NCI-H526 (cell line): ENCODE measurements around the gene TBC1D8.
"Not testable (repeated sequence)": the region's sequence is repeated elsewhere in the genome, so short reads cannot be mapped to it uniquely, and the experiment has no call there.

Source experiments
- DNase-seq, 2 experiments: peaks; one replicate each; lab custom pipeline; 2025; lab: John Stamatoyannopoulos, UW

The TBC1D8 gene

GRCh38 chr2:101151146-101151858 lies at the start of gene TBC1D8:
TBC1D8 (minus strand) TSS chr2:101151382; CDS start chr2:101151253, 129 bp downstream.
- peak; percentile 73 to 95 for DNase-seq

DNA sequence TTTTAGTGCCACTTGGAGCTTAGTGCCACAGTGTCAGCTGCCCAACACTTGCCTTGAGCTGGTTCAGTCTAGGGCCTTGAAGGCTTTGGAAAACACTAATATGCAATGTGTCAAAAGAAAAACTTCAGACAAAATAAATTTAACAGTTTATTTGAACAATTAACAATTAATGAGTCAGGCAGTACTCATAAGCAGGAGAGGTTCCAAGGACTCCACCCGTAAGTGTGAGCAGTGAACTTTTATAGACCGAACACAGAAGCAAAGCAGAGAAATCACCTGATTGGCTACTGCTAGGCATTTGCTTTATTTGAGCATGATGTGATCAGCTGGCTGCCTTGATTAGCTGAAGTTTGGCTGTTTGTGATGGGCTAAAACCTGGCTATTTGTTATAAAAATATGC lies 49.5 kb upstream of the TBC1D8 start:
- DNase-seq: no peak

DNA sequence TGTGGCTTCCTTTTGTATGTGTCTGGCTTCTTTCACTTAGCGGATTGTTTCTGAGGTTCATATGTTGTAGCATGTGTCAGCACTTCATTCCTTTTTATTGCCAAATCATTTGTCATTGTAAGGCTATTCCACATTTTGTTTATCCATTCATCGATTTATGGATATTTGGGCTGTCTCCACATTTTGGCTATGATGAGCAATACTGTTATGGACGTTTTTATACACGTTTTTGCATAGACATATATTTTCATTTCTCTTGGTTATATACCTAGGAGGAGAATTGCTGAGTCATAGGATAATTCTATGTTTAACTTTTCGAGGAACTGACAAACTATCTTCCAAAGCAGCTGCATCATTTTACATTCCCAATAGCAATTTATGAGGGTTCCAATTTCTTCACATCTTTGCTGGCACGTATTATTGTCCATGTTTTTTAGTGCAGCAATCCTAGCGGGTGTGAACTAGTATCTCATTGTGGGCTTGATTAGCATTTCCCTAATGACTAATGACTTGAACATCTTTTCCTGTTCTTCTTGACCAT lies 48.1 kb upstream of the TBC1D8 start:
- DNase-seq: no peak

DNA sequence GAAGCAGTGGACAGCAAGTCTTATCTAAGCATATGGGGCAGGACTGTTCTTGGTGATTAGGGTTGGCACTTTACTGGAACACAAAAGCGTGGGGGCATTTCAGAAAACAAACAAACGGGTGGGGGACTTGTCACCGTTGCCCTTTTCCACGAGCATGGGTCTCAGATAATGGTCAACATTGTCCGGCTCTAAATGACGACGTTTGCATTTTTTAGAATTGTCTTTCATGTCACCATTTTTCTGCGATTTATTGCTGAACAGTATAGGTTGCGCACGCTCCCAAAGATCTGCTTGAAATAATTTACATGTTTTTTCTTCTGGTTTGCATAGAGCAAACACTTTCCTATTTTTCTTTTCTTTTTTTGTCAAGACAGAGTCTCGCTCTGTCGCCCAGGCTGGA lies 46.6 kb upstream of the TBC1D8 start:
- peak in 1 of 2 experiments; percentile 37 for DNase-seq

- DNase-seq: peak in 1 of 2 experiments; percentile 7
These were observed 46.1 kb upstream of the TBC1D8 start for GRCh38 chr2:101197215-101197745.

DNA sequence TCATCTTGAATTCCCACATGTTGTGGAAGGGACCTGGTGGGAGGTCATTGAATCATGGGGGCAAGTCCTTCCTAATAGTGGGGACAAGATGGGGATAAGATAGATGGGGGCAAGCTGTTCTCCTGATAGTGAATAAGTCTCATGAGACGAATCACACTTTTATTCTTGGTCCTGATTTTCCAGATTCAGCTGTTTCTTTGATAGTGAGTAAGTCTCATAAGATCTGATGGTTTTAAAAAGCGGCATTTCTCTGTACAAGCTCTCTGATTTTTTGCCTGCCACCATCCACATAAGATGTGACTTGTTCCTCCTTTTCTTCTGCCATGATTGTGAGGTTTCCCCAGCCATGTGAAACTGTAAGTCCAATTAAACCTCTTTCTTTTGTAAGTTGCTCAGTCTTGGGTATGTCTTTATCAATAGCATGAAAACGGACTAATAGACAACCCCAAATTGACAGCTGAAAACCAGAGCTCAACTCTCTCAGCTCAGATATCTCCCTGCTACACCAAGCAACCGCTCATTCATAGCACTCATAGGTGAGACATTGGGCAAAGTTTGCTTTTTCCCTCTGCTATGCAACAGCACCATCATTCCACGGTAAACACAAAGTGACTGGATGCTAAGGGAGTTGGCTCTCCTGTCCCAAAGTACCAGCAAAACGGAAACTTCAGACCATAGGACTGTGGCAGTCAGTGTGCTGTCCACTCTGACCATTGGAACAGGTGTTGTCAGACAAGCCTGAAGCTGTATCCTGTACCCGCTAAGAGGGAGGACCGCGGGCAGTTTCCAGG lies 44.9 kb upstream of the TBC1D8 start:
- DNase-seq: no peak

DNA sequence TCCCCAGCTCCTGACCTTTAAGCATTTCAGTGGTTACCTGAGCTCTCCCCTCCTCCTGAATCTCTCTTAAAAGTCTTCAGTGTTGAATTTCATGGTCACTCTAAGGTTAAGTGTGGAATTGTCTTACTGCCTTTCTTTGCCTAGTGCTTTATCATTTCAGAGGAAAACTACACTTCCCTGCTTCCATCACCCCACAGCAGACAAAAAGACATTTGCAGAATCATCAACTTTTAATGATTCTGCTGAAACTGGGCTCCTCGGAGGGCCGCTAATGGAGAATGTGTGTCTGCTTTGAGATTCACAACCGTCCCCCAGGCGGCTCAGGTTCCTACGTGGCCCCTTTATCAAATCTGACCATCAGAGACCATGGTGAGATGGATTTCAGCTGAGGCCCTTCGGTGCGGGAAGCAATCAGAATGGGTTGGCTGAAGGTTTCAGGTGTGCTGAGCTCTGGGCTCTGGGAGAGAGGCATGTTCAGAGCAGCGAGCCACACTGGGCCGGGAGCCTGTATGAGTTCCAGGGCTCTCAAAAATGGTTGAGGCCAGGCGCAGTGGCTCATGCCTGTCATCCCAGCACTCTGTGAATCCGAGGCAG lies 41.9 kb upstream of the TBC1D8 start:
- no peak for DNase-seq

- peak in 1 of 2 experiments; percentile 8 for DNase-seq
These were observed 39.8 kb upstream of the TBC1D8 start for GRCh38 chr2:101190747-101191516.

DNA sequence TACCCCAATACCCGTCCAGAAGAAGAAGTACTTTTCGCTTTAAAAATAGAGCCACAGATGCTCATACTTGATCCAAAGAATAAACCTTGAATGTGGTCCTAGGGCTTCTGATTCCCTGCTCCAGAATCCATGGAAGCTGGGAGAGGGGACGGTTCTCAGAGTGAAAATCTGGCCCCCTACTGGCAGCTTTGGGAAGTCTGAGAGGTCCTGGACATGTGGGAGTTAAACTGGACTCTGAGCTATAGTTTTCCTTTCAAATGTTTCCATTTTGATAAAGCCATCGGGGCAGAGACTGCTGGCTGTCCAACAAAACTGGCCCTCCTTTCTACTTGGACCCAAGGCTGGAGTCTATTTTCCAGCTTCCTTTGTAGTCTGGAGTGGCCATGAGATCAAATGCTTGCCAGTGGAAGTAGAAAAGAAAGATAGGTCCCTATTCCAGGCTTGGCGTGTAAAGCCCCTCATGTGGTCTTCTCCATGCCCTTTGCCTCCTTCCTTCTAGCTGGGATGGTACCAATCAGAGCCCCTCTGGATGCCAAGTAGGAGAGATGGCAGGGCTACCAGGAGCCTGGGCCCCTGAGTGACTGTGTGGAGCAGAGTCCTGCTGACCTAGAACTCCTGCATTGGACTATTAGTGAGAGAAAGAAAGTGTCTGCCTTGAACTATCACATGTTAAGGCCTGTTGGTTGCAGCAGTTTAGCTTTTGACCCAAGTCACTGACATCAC lies 37.7 kb upstream of the TBC1D8 start:
- peak in 1 of 2 experiments; percentile 67 for DNase-seq

- DNase-seq: no peak
These were observed 35.9 kb upstream of the TBC1D8 start for GRCh38 chr2:101187131-101187530.

DNA sequence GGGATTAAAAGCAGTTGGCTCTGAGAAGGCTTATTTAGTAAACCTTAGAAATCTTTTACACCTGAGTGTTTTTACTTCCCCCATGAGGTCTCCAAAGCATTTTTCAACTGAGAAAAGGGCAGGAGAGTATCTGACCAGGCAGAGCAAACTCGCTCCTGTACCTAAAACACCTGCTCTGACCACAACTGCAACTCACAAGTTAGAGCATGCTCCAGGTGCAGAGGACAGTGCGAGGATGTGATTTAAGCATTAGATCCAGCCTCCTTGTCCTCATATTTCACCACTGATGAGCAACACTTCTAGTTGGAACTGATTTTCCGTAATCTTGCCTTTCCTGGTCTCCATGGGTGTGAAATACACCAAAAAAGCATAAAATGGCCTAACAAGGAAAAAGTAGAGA lies 34.5 kb upstream of the TBC1D8 start:
- DNase-seq: no peak

DNA sequence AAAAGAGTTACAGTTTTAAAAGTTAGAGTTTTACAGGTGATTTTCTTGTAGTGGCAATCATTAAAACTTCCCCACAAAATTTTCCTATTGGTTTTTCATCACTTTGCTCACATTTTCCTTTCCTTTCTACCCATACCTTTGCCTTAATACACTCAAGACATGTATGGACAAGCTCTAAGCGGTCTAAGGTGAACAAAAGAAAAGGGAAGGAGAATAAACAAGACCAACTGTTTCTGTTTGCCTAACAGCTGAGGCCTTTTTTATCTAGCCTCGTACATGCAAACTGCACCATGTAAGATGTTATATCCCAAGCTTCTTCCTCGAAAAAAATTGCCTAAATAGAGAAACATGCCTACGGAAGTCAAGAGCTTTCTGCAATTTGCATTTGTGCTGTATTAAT lies 33.9 kb upstream of the TBC1D8 start:
- DNase-seq: peak in 1 of 2 experiments; percentile 20

DNA sequence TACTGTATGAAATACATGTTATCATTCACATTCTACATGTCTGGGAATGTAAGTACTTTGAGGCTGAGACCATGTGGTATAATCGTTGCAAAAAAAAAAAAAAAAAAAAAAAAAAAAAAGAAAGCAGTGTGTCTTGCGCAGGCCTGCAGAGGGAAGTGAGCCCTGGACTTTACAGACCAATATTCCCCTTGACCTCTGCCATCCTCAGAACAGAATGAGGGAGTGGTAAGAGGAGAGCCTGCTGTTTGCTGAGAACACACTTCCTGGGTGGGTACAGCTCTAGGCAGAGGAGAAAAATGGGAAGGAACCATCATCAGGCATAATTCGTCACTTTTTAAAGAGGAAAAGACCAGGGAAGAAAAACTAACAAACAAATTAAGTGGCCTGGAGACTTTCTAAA lies 28.8 kb upstream of the TBC1D8 start:
- DNase-seq: no peak

DNA sequence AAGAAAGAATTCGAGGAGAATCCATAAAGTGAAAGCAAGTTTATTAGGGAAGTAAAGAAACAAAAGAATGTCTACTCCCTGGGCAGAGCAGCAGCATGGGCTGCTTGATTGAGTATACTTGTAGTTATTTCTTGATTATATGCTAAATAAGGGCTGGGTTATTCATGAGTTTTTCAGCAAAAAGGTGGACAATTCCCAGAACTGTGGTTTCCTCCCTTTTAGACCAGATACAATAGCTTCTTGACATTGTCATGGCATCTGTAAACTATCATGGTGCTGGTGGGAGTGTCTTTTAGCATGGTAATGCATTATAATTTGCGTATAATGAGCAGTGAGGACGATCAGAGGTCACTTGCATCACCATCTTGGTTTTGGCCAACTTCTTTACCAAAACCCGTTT lies 25.6 kb upstream of the TBC1D8 start:
- DNase-seq: no peak

GRCh38 chr2:101175991-101176390 lies 24.8 kb upstream of the TBC1D8 start:
- peak; percentile 39 to 41 for DNase-seq

GRCh38 chr2:101173707-101174295 lies 22.6 kb upstream of the TBC1D8 start:
- no peak for DNase-seq

DNA sequence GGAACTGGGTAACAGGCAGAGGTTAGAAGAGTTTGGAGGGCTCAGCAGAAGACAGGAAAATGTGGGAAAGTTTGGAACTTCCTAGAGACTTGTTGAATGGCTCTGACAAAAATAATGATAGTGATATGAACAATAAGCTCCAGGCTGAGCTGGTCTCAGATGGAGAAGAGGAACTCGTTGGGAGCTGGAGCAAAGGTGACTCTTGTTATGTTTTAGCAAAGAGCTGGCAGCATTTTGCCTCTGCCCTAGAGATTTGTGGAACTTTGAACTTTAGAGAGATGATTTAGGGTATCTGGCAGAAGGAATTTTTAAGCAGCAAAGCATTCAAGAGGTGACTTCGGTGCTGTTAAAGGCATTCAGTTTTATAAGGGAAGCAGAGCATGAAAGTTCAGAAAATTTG lies 18.6 kb upstream of the TBC1D8 start:
- DNase-seq: not testable (repeated sequence)

GRCh38 chr2:101168706-101169105 lies 17.5 kb upstream of the TBC1D8 start:
- DNase-seq: no peak

GRCh38 chr2:101167532-101167931 lies 16.4 kb upstream of the TBC1D8 start:
- not testable (repeated sequence) for DNase-seq

GRCh38 chr2:101164021-101164420 lies 12.8 kb upstream of the TBC1D8 start:
- no peak for DNase-seq
